WTC11 (cell line): ENCODE results near the gene CASP3. TPM values are rescaled to one million over a fixed set of nuclear protein-coding genes. Genes with fewer than 3 reads are reported as not detected.
"Not testable (repeated sequence)": the region's sequence is repeated elsewhere in the genome, so short reads cannot be mapped to it uniquely, and the experiment has no call there.

Source experiments
- ATAC-seq: fragments of 200-7000 bp; cut with Tn5 transposase; 2 replicates; pipeline ENCODE4 v1.10.0; 2021; ENCODE audit warnings: mild to moderate bottlenecking, moderate library complexity
- CTCF ChIA-PET: fragments of 300-600 bp; sonication (Branson Sonifier 250); formaldehyde crosslinking; loops from one replicate; lab custom pipeline; 2021; ENCODE audit warnings: antibody characterized with exemption; lab: Charles Lee
- POLR2A ChIA-PET: fragments of 350-600 bp; sonication (Branson Sonifier 250); formaldehyde crosslinking; loops from one replicate; lab custom pipeline; 2021; ENCODE audit warnings: antibody characterized with exemption; lab: Charles Lee
- DNase-seq: peaks from one replicate; pipeline ENCODE4 v3.0.0; 2021; ENCODE audit warnings: low spot score
- H3K27ac Mint-ChIP-seq: 2 replicates; pipeline ENCODE4 v1.8.0; 2021; ENCODE audit warnings: mixed read lengths
- H3K27me3 Mint-ChIP-seq: 2 replicates; pipeline ENCODE4 v1.8.0; 2021; ENCODE audit warnings: low read depth, mild to moderate bottlenecking, moderate library complexity, mixed read lengths
- H3K36me3 Mint-ChIP-seq: 2 replicates; pipeline ENCODE4 v1.8.0; 2021; ENCODE audit warnings: mixed read lengths
- H3K4me1 Mint-ChIP-seq: 2 replicates; pipeline ENCODE4 v1.8.0; 2022; ENCODE audit warnings: mixed read lengths
- H3K4me3 Mint-ChIP-seq: 2 replicates; pipeline ENCODE4 v1.8.0; 2021; ENCODE audit warnings: mild to moderate bottlenecking, moderate library complexity, mixed read lengths
- H3K9me3 Mint-ChIP-seq: 2 replicates; pipeline ENCODE4 v1.8.0; 2021; ENCODE audit warnings: mixed read lengths
- CREM ChIP-seq: sonication (generic); formaldehyde crosslinking; IDR thresholded peaks from 2 replicates; pipeline ENCODE4 v1.8.1; 2022; ENCODE audit warnings: mild to moderate bottlenecking, missing genetic modification reagents, moderate library complexity
- E2F4 ChIP-seq: sonication (generic); formaldehyde crosslinking; IDR thresholded peaks from 2 replicates; pipeline ENCODE4 v1.8.1; 2022; ENCODE audit warnings: low read depth, mild to moderate bottlenecking, moderate library complexity, missing genetic modification reagents, borderline replicate concordance
- ESRRA ChIP-seq: sonication (generic); formaldehyde crosslinking; IDR thresholded peaks from 2 replicates; pipeline ENCODE4 v1.8.1; 2022; ENCODE audit warnings: mild to moderate bottlenecking, missing genetic modification reagents, borderline replicate concordance
- FOXJ3 ChIP-seq: sonication (generic); formaldehyde crosslinking; IDR thresholded peaks from 2 replicates; pipeline ENCODE4 v1.9.0; 2021; ENCODE audit warnings: missing genetic modification reagents, mild to moderate bottlenecking, borderline replicate concordance
- HMGA2 ChIP-seq: fragments of 250-450 bp; sonication (Bioruptor Pico); IDR thresholded peaks from 2 replicates; pipeline ENCODE4 v1.4.0; 2021; ENCODE audit warnings: mild to moderate bottlenecking, moderate library complexity
- MAX ChIP-seq: sonication (generic); formaldehyde crosslinking; IDR thresholded peaks from 2 replicates; pipeline ENCODE4 v1.8.0; 2022; ENCODE audit warnings: mild to moderate bottlenecking, missing genetic modification reagents
- NR2C2 ChIP-seq: sonication (generic); formaldehyde crosslinking; IDR thresholded peaks from 2 replicates; pipeline ENCODE4 v1.8.0; 2022; ENCODE audit warnings: mild to moderate bottlenecking, missing genetic modification reagents
- PRDM15 ChIP-seq: sonication (generic); formaldehyde crosslinking; IDR thresholded peaks from 2 replicates; pipeline ENCODE4 v1.8.0; 2022; ENCODE audit warnings: missing genetic modification reagents
- RORB ChIP-seq: fragments of 250-450 bp; sonication (Bioruptor Pico); IDR thresholded peaks from 2 replicates; pipeline ENCODE4 v1.9.0; 2021; ENCODE audit warnings: mild to moderate bottlenecking
- SMAD3 ChIP-seq: sonication (generic); formaldehyde crosslinking; IDR thresholded peaks from 2 replicates; pipeline ENCODE4 v1.8.0; 2022; ENCODE audit warnings: missing genetic modification reagents, mild to moderate bottlenecking, borderline replicate concordance
- USF1 ChIP-seq: sonication (generic); formaldehyde crosslinking; IDR thresholded peaks from 2 replicates; pipeline ENCODE4 v1.8.0; 2022; ENCODE audit warnings: mild to moderate bottlenecking, missing genetic modification reagents
- ZMAT4 ChIP-seq: fragments of 250-450 bp; sonication (Bioruptor Pico); IDR thresholded peaks from 2 replicates; pipeline ENCODE4 v1.9.0; 2021; ENCODE audit warnings: mild to moderate bottlenecking
- ZNF281 ChIP-seq: sonication (generic); formaldehyde crosslinking; IDR thresholded peaks from 2 replicates; pipeline ENCODE4 v1.8.0; 2023; ENCODE audit warnings: mild to moderate bottlenecking, missing genetic modification reagents
- ZNF317 ChIP-seq: sonication (generic); formaldehyde crosslinking; IDR thresholded peaks from 2 replicates; pipeline ENCODE4 v1.8.1; 2023; ENCODE audit warnings: low read depth, mild to moderate bottlenecking, moderate library complexity, missing genetic modification reagents, borderline replicate concordance
- ZNF423 ChIP-seq: fragments of 250-450 bp; sonication (Bioruptor Pico); IDR thresholded peaks from 2 replicates; pipeline ENCODE4 v2.1.2; 2022; ENCODE audit warnings: mild to moderate bottlenecking, moderate library complexity
- total RNA-seq: library from RNA; stranded (reverse); gene quantifications from 3 replicates; pipeline ENCODE4 v1.2.3, GENCODE V29; 2021
- TF ChIP-seq, protein P1 (sequence below): sonication (generic); formaldehyde crosslinking; IDR thresholded peaks from 2 replicates; pipeline ENCODE4 v1.8.1; 2022; ENCODE audit warnings: low read depth, missing genetic modification reagents, borderline replicate concordance
- TF ChIP-seq, protein P2 (sequence below): fragments of 200-600 bp; IDR thresholded peaks from 2 replicates; pipeline ENCODE4 v1.8.0; 2022; ENCODE audit warnings: antibody characterized with exemption
- TF ChIP-seq, protein P3 (sequence below): sonication (generic); formaldehyde crosslinking; IDR thresholded peaks from 2 replicates; pipeline ENCODE4 v1.8.1; 2023; ENCODE audit warnings: mild to moderate bottlenecking, missing genetic modification reagents, moderate library complexity

The CASP3 gene
- total RNA-seq, 1 experiment from 2014 or later, result 78.9 TPM

DNA sequence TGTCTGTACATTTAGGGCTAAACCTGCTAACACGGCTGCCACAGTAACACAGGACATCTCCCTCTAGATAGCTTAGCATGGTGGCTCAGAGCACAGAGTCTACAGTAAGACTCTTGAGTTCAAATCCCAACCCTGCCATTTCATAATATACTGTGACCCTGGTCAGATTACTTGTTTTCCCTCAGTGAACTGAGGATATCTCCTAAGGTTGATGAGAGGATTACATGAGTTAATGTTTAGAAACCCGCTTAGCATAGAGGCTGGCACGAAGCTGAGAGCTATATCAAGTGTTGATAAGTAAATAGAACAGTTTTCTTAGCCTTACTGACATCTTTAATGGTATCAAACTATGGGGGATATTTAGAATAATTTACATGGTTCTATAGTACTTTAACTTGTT lies 37.2 kb downstream of the CASP3 start:
- DNase-seq, result no peak
- Mint-ChIP-seq H3K27me3 (peaks cover 2% of the 10 kb centered on the region; the same call in 1 of the 2 replicates), H3K4me1 (peaks cover 31% of the 10 kb centered on the region), H3K27ac (no peak overlapping the region)
- ATAC-seq, result no peak
- TF ChIP-seq PRDM15 (no peak), E2F4 (CRISPR knock-in tag) (no peak), SMAD3 (CRISPR knock-in tag) (no peak), NR2C2 (no peak), RORB (no peak), MAX (no peak), CREM (CRISPR knock-in tag) (no peak), ZMAT4 (no peak), HMGA2 (no peak), USF1 (CRISPR knock-in tag) (no peak), ZNF423 (CRISPR knock-in tag) (no peak), FOXJ3 (CRISPR knock-in tag) (no peak), ZNF281 (CRISPR knock-in tag) (no peak), ESRRA (CRISPR knock-in tag) (no peak), ZNF317 (CRISPR knock-in tag) (no peak)
- TF ChIP-seq, protein P1, sequence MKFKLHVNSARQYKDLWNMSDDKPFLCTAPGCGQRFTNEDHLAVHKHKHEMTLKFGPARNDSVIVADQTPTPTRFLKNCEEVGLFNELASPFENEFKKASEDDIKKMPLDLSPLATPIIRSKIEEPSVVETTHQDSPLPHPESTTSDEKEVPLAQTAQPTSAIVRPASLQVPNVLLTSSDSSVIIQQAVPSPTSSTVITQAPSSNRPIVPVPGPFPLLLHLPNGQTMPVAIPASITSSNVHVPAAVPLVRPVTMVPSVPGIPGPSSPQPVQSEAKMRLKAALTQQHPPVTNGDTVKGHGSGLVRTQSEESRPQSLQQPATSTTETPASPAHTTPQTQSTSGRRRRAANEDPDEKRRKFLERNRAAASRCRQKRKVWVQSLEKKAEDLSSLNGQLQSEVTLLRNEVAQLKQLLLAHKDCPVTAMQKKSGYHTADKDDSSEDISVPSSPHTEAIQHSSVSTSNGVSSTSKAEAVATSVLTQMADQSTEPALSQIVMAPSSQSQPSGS (CRISPR knock-in tag), result no peak
- TF ChIP-seq, protein P2, sequence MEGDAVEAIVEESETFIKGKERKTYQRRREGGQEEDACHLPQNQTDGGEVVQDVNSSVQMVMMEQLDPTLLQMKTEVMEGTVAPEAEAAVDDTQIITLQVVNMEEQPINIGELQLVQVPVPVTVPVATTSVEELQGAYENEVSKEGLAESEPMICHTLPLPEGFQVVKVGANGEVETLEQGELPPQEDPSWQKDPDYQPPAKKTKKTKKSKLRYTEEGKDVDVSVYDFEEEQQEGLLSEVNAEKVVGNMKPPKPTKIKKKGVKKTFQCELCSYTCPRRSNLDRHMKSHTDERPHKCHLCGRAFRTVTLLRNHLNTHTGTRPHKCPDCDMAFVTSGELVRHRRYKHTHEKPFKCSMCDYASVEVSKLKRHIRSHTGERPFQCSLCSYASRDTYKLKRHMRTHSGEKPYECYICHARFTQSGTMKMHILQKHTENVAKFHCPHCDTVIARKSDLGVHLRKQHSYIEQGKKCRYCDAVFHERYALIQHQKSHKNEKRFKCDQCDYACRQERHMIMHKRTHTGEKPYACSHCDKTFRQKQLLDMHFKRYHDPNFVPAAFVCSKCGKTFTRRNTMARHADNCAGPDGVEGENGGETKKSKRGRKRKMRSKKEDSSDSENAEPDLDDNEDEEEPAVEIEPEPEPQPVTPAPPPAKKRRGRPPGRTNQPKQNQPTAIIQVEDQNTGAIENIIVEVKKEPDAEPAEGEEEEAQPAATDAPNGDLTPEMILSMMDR, result no peak
- TF ChIP-seq, protein P3, sequence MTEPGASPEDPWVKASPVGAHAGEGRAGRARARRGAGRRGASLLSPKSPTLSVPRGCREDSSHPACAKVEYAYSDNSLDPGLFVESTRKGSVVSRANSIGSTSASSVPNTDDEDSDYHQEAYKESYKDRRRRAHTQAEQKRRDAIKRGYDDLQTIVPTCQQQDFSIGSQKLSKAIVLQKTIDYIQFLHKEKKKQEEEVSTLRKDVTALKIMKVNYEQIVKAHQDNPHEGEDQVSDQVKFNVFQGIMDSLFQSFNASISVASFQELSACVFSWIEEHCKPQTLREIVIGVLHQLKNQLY (CRISPR knock-in tag), result no peak
- TF ChIP-seq, all 79 proteins: peak for 0
- Mint-ChIP-seq H3K4me3 (no peak overlapping the region), H3K36me3 (peaks cover 36% of the 10 kb centered on the region), H3K9me3 (peaks cover 38% of the 10 kb centered on the region)
- ChIA-PET POLR2A (no interaction called here), CTCF (no interaction called here)

GRCh38 chr4:184607429-184607828 lies 41.8 kb downstream of the CASP3 start:
- peaks cover 49% of the 10 kb centered on the region for H3K36me3 Mint-ChIP-seq
- POLR2A ChIA-PET, H3K4me3 Mint-ChIP-seq, H3K27ac Mint-ChIP-seq, DNase-seq, H3K27me3 Mint-ChIP-seq, ATAC-seq: not testable (repeated sequence)
- peaks cover 23% of the 10 kb centered on the region for H3K4me1 Mint-ChIP-seq
- CTCF ChIA-PET, result interaction anchor here (0.6 kb wide), 1 partner anchor 21 kb away, joined by 3 read pairs; no protein-coding TSS in a partner anchor
- peaks cover 56% of the 10 kb centered on the region for H3K9me3 Mint-ChIP-seq

- POLR2A ChIA-PET, H3K4me1 Mint-ChIP-seq, H3K27me3 Mint-ChIP-seq, ATAC-seq, H3K27ac Mint-ChIP-seq, DNase-seq, CTCF ChIA-PET, H3K4me3 Mint-ChIP-seq: not testable (repeated sequence)
- Mint-ChIP-seq H3K9me3 (peaks cover 57% of the 10 kb centered on the region), H3K36me3 (peaks cover 53% of the 10 kb centered on the region)
Observed at GRCh38 chr4:184602857-184603256, 46.4 kb downstream of the CASP3 start.
